Measurements from ENCODE around the gene KRT39.

GRCh38 chr17:40967582-40967981 is 834 bp upstream of the KRT39 start:
- TF ChIP-seq, protein P1, sequence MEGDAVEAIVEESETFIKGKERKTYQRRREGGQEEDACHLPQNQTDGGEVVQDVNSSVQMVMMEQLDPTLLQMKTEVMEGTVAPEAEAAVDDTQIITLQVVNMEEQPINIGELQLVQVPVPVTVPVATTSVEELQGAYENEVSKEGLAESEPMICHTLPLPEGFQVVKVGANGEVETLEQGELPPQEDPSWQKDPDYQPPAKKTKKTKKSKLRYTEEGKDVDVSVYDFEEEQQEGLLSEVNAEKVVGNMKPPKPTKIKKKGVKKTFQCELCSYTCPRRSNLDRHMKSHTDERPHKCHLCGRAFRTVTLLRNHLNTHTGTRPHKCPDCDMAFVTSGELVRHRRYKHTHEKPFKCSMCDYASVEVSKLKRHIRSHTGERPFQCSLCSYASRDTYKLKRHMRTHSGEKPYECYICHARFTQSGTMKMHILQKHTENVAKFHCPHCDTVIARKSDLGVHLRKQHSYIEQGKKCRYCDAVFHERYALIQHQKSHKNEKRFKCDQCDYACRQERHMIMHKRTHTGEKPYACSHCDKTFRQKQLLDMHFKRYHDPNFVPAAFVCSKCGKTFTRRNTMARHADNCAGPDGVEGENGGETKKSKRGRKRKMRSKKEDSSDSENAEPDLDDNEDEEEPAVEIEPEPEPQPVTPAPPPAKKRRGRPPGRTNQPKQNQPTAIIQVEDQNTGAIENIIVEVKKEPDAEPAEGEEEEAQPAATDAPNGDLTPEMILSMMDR (IDR thresholded peaks at IDR 0.05; ENCODE audit: borderline replicate concordance, extremely low read depth, low read length, poor library complexity, severe bottlenecking) = no peak
- no peak for TF ChIP-seq EZH2 (IDR thresholded peaks at IDR 0.05; ENCODE audit: borderline replicate concordance, low read depth, low read length, severe bottlenecking)

Measured in DND-41 (cell line).